Adrenal gland (tissue), 5 donors: ENCODE measurements around the gene NEO1.

Experiments used
- POLR2A ChIP-seq, 2 donors: fragments of 450-650 bp; IDR thresholded peaks; one replicate each; pipeline ENCODE4 v1.6.1; 2017; ENCODE audit warnings: antibody characterized with exemption in 2 of 2, mild to moderate bottlenecking in 2 of 2, moderate library complexity in 1 of 2
- TF ChIP-seq, protein P1 (sequence below), 6 experiments: fragments of 450-650 bp in 4 of 6; fragments of 200-600 bp in 2 of 6; sonication (generic) in 1 of 6; IDR thresholded peaks; 1 replicate in 5 of 6; 2 replicates in 1 of 6; pipeline versions ENCODE4 v1.5.1 to v1.8.0; 2016 to 2021; ENCODE audit warnings: antibody characterized with exemption in 6 of 6, mild to moderate bottlenecking in 2 of 6, moderate library complexity in 1 of 6
- donor health status: DM: no; HTN: no; CAD: no.

DNA sequence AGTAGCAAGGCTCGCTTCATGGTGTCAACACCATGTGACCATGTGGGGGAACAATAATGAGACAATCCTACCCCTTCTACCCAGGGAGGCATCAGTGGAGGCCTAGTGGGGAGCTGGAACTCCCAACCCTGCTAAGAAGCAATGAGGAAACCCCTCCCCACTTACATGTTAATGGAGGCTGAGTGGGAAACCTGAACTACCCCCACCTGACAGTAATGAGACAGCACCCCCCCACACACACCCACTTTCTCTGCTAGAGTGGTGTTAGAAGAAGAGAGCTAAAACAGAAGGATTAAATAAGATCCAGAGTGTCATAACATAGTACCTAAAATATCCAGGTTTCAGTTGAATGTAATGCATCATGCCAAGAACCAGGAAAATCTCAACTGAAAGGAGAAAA, 78.6 kb downstream of the NEO1 start:
- TF ChIP-seq, protein P1, sequence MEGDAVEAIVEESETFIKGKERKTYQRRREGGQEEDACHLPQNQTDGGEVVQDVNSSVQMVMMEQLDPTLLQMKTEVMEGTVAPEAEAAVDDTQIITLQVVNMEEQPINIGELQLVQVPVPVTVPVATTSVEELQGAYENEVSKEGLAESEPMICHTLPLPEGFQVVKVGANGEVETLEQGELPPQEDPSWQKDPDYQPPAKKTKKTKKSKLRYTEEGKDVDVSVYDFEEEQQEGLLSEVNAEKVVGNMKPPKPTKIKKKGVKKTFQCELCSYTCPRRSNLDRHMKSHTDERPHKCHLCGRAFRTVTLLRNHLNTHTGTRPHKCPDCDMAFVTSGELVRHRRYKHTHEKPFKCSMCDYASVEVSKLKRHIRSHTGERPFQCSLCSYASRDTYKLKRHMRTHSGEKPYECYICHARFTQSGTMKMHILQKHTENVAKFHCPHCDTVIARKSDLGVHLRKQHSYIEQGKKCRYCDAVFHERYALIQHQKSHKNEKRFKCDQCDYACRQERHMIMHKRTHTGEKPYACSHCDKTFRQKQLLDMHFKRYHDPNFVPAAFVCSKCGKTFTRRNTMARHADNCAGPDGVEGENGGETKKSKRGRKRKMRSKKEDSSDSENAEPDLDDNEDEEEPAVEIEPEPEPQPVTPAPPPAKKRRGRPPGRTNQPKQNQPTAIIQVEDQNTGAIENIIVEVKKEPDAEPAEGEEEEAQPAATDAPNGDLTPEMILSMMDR (IDR thresholded peaks at IDR 0.05): no peak
- no peak for TF ChIP-seq POLR2A (IDR thresholded peaks at IDR 0.05)
